Breast epithelium (tissue), 3 donors: ENCODE measurements around the gene RSKR.

ENCODE experiments used
- POLR2A ChIP-seq: fragments of 450-650 bp; IDR thresholded peaks from one replicate; pipeline ENCODE4 v1.6.1; 2016; ENCODE audit warnings: antibody characterized with exemption, mild to moderate bottlenecking, moderate library complexity
- POLR2AphosphoS5 ChIP-seq, 3 donors: sonication (generic); formaldehyde crosslinking; IDR thresholded peaks; one replicate each; pipeline ENCODE4 v1.6.1; 2017; ENCODE audit warnings: antibody characterized with exemption in 3 of 3
- TF ChIP-seq, protein P1 (sequence below), 3 donors: fragments of 450-650 bp; IDR thresholded peaks; one replicate each; pipeline ENCODE4 v1.5.1; 2016 to 2017; ENCODE audit warnings: antibody characterized with exemption in 3 of 3, mild to moderate bottlenecking in 3 of 3, moderate library complexity in 3 of 3

GRCh38 chr17:28599311-28600184 lies 14.4 kb downstream of the RSKR start:
- TF ChIP-seq POLR2A (no peak), POLR2AphosphoS5 (IDR thresholded peaks at IDR 0.05) (no peak)
- TF ChIP-seq, protein P1, sequence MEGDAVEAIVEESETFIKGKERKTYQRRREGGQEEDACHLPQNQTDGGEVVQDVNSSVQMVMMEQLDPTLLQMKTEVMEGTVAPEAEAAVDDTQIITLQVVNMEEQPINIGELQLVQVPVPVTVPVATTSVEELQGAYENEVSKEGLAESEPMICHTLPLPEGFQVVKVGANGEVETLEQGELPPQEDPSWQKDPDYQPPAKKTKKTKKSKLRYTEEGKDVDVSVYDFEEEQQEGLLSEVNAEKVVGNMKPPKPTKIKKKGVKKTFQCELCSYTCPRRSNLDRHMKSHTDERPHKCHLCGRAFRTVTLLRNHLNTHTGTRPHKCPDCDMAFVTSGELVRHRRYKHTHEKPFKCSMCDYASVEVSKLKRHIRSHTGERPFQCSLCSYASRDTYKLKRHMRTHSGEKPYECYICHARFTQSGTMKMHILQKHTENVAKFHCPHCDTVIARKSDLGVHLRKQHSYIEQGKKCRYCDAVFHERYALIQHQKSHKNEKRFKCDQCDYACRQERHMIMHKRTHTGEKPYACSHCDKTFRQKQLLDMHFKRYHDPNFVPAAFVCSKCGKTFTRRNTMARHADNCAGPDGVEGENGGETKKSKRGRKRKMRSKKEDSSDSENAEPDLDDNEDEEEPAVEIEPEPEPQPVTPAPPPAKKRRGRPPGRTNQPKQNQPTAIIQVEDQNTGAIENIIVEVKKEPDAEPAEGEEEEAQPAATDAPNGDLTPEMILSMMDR (IDR thresholded peaks at IDR 0.05), result no peak
